Activated T-cell treated with anti-CD3 and anti-CD28 coated beads, Interleukin-2, amount 50 U/mL, for 48 hours (primary cell): ENCODE measurements around the gene GRHPR.

Source experiments
- DNase-seq, 2 experiments: peaks; one replicate each; pipeline ENCODE4 v3.0.0-alpha.2; 2020

Gene GRHPR

DNA sequence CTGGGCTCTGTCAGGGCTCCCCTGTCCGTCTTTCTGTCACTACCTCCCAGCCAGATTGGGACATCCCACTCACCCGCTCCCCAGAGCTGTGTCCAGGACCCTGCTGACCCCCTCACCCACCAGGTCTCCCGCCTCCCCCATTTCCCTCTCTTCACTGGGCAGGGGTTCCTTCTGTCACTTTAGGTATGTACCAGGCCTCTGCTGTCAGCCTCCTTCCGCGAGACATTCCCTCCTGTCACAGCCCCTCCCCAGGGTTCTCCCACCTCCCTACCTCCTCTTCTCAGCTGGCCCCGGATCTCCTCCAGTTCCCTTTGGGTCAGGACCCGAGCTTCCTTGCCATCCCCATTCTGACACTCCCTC is 63.7 kb downstream of the GRHPR start:
- no peak for DNase-seq
